ENCODE measurements around the gene TAS1R3.

TAS1R3 gene

DNA sequence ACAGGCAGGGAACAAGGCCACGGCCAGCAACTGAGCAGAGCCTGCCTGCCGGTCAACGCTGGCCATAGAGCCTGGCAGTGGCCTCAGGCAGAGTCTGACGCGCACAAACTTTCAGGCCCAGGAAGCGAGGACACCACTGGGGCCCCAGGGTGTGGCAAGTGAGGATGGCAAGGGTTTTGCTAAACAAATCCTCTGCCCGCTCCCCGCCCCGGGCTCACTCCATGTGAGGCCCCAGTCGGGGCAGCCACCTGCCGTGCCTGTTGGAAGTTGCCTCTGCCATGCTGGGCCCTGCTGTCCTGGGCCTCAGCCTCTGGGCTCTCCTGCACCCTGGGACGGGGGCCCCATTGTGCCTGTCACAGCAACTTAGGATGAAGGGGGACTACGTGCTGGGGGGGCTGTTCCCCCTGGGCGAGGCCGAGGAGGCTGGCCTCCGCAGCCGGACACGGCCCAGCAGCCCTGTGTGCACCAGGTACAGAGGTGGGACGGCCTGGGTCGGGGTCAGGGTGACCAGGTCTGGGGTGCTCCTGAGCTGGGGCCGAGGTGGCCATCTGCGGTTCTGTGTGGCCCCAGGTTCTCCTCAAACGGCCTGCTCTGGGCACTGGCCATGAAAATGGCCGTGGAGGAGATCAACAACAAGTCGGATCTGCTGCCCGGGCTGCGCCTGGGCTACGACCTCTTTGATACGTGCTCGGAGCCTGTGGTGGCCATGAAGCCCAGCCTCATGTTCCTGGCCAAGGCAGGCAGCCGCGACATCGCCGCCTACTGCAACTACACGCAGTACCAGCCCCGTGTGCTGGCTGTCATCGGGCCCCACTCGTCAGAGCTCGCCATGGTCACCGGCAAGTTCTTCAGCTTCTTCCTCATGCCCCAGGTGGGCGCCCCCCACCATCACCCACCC lies at the start of gene TAS1R3:
Gene TAS1R3 (plus strand): TSS at position 213 of the 898 bp plus-strand sequence. CDS start 66 bp downstream, at position 279.
- TF ChIP-seq ZNF274 (IDR thresholded peaks at IDR 0.05; ENCODE audit: low read depth, low read length), result no peak
- no peak within 1 kb of the TSS for H3K4me3 ChIP-seq (ENCODE audit: low read length)

DNA sequence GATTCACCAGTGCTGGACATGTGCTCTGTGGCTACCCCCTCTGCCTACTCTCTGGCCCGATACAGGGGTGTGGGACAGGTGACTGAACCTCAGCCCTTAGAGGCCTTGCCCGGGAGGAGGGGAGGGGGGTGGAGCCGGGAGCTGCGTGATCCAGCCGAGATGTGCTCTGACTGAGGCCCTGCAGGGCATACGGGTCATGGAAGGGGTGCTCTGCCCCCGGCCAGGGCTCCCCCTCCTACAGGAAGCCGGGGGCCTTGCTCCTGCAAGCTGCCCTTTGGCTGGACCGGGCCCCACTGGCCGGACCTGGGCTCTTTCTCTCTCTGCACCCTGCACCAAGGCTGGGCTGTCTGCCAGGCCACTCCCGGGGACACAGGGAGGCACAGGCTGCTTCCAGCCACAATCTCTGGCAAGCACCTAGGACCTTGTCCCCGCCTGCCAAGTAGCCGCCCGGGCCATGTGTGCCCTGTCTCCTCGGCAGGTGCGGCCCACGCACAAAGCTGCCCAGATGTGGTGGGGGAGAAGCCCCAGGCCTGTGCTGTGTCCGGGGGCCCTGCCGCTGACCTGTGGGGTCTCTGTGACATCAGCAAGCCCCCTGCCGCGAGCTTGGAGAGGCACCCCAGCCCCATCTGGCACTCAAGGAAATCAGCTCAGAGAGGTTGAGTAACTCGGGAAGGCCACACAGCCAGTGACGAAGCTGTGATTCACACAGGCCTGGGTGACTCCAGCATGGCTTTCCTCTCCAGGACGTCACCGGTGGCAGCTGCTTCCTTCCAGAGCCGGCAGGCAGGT lies 49.4 kb upstream of the TAS1R3 start:
- TF ChIP-seq ZNF274 (IDR thresholded peaks at IDR 0.05; ENCODE audit: low read depth, low read length), result no peak
- H3K4me3 ChIP-seq (ENCODE audit: low read length), result no peak overlapping the region

DNA sequence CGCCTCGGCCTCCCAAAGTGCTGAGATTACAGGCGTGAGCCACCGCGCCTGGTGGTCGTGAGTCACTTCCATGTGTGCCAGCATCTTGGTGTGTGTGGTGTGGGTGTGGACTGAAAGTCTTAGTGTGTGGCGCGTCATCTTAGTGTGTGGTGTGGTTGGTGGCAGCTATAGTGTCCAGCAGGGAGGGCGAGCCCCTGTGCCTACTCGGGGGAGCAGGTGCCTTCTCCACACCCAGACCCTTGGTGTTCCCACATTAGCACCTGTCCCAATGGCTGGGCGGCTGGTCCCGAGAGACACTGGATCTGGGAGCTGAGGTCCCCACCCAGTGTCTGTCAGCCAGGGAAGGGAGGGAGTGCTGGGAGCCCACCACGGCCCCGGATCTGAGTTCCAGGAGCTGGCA lies 48.1 kb upstream of the TAS1R3 start:
- no peak overlapping the region for H3K4me3 ChIP-seq (ENCODE audit: low read length)

DNA sequence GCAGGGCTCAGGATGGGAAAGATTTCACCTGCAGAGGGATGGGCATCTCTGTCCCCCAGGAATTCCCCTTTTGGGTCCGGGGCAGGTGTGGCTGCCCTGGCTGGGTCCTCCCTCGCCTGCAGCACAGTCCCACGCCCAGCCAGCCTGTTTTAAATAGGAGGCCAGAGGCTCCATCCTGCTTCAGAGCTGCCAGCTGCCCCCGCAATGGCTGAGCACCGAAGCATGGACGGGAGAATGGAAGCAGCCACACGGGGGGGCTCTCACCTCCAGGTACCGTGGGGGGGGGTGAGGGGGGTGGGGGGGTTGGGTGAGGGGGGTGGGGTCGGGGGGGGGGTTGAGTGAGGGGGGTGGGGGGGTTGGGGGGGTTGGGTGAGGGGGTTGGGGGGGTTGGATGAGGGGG lies 47.3 kb upstream of the TAS1R3 start:
- no peak for TF ChIP-seq ZNF274 (IDR thresholded peaks at IDR 0.05; ENCODE audit: low read depth, low read length)
- no peak overlapping the region for H3K4me3 ChIP-seq (ENCODE audit: low read length)

More for the DNA sequence above, 48.1 kb upstream of the TAS1R3 start:
- TF ChIP-seq ZNF274 (IDR thresholded peaks at IDR 0.05; ENCODE audit: low read depth, low read length), result no peak

DNA sequence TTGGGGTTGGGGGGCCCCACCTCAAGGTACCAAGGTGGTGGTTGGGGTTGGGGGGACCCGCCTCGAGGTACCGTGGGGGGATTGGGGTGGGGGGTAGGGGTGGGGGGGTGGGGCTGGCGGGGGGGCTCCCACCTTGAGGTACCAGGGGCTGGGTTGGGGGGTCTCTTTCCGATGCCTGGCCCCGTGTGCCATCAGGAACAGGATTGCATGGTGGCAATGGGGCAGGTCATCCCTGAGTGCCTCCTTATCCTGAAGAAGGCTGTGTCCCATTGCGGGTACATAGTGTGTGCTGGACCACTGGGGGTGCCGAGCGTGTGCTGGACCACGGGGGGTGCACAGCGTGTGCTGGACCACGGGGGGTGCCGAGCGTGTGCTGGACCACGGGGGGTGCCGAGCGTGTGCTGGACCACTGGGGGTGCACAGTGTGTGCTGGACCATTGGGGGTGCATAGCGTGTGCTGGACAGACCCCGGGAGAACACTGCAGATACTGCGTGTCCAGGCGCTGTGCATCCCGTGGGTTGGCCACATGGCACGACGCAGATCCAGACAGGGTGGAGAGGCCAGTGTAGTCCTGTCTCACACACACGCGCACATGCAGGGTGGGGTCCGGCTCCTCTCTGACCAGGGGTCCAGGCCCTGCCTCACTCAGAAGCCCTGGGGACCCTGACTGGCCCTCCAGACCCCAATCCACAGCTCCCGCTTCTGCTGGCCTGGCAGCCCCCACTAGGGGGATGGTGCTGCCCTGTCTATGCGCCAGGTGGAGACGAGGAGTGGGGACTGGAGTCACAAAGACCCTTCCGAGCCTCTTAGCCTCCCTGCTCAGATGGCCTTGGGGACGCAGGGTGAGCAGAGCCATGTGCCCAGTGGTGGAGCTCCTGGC lies 46.6 kb upstream of the TAS1R3 start:
- TF ChIP-seq ZNF274 (IDR thresholded peaks at IDR 0.05; ENCODE audit: low read depth, low read length), result no peak
- H3K4me3 ChIP-seq (ENCODE audit: low read length), result no peak overlapping the region

DNA sequence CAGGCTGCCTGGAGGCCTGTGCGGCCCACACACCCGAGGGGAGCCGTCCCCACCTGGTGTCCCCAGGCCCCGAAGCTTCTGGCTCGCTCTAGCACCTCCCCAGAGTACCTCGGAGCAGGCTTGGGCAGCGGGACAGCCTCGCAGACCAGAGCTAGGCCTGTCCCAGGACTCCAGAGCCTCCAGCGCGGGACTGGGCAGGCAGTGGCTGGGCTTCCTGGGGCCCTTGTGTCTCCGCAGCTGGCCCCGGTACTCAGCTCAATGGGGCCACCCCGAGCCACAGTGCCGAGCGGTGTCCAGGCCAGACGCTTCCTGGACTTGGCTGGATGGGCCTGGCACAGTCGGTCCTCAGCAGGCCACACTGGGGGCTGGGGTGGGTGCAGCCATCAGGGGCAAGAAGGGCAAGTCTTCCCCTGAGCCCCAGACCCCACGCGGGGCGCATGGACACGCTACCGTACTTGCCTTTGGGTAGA lies 45.9 kb upstream of the TAS1R3 start:
- no peak for TF ChIP-seq ZNF274 (IDR thresholded peaks at IDR 0.05; ENCODE audit: low read depth, low read length)

DNA sequence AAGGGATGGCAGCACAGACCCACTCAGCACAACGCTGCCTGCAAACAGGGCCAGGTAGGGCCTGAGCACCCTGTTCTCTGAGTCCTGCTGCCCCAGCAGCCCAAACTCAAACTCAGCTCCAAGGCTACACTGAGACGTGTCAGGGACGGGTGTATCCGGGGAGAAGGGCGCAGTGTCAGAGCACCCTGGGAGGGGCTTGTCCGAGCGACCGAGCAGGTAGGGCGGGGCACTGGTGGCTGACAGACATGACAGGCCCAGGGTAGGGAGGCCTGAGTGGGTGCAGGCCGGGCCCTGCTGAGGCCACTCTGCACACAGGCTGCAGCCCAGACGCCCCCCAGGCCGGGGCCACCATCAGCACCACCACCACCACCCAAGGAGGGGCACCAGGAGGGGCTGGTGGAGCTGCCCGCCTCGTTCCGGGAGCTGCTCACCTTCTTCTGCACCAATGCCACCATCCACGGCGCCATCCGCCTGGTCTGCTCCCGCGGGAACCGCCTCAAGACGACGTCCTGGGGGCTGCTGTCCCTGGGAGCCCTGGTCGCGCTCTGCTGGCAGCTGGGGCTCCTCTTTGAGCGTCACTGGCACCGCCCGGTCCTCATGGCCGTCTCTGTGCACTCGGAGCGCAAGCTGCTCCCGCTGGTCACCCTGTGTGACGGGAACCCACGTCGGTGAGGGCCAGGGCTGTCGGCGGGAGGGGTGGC lies 45.3 kb upstream of the TAS1R3 start:
- TF ChIP-seq ZNF274 (IDR thresholded peaks at IDR 0.05; ENCODE audit: low read depth, low read length), result no peak

More for the DNA sequence above, 45.9 kb upstream of the TAS1R3 start:
- no peak overlapping the region for H3K4me3 ChIP-seq (ENCODE audit: low read length)

DNA sequence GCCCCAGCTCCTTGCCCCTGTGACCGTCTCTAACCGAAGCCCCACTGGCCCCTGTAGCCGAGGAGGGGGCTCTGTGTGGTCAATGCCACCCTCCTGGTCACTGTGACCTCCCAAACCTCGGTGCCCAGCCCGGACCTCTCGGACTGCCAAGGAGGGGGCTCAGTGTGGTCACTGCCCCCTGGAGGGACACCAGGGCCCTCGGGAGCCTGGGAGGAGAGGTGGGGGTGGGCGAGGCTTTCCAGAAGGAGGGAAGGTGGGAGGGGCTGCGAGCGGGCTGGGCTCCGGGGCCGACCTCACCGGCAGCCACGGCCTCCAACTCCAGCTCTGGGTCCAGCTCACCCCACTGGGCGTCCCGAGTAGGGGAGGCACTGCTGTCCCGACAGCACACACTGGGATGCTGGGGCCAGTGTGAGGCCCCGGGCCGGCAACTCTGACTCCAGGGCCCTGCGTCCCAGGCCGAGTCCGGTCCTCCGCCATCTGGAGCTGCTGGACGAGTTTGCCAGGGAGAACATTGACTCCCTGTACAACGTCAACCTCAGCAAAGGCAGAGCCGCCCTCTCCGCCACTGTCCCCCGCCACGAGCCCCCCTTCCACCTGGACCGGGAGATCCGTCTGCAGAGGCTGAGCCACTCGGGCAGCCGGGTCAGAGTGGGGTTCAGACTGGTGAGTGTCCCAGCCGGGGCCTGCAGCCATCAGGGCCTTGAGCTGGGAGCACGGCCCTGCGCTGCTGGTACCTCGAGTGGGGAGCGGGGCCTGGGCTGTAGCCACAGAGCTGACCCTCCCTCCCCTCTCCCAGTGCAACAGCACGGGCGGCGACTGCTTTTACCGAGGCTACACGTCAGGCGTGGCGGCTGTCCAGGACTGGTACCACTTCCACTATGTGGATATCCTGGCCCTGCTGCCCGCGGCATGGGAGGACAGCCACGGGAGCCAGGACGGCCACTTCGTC lies 44.5 kb upstream of the TAS1R3 start:
- H3K4me3 ChIP-seq (ENCODE audit: low read length), result no peak overlapping the region
- TF ChIP-seq ZNF274 (IDR thresholded peaks at IDR 0.05; ENCODE audit: low read depth, low read length), result no peak

More for the DNA sequence above, 45.3 kb upstream of the TAS1R3 start:
- no peak overlapping the region for H3K4me3 ChIP-seq (ENCODE audit: low read length)

DNA sequence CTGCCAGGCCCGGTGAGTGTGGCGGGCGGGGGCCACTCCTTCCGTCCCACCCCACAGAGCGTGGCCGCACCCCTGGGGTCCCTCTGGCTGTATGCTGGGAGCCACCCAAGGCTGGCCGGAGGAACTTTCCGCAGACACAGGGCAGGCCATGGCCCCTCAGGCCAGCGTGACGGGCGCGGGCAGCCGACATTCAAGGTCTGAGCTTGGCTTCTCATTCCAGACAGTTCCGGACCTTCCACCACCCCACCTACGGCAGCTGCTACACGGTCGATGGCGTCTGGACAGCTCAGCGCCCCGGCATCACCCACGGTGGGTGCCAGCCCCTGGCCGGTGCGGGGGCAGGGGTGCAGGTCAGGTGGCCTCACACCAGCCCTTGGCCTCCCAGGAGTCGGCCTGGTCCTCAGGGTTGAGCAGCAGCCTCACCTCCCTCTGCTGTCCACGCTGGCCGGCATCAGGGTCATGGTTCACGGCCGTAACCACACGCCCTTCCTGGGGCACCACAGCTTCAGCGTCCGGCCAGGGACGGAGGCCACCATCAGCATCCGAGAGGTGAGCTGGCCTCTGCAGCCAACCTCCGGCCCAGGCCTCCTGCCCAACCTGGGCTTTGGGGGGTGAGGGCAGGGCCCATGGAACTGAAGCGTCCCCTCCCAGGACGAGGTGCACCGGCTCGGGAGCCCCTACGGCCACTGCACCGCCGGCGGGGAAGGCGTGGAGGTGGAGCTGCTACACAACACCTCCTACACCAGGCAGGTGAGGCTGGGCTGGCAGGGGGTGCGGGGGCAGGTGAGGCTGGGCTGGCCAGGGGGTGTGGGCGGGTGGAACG lies 43.6 kb upstream of the TAS1R3 start:
- H3K4me3 ChIP-seq (ENCODE audit: low read length), result no peak overlapping the region
- no peak for TF ChIP-seq ZNF274 (IDR thresholded peaks at IDR 0.05; ENCODE audit: low read depth, low read length)

DNA sequence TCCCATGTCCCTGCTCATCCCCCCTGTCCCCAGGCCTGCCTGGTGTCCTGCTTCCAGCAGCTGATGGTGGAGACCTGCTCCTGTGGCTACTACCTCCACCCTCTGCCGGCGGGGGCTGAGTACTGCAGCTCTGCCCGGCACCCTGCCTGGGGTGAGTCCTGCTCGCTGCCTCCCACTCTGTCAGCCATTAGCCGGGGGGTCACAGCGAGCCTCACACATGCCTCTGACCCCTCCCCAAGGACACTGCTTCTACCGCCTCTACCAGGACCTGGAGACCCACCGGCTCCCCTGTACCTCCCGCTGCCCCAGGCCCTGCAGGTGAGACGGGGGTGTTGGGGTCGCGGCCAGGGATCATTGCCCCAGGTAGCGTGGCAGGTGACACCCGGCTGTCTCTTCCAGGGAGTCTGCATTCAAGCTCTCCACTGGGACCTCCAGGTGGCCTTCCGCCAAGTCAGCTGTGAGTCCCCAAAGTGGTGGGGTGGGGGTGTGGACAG lies 40.8 kb upstream of the TAS1R3 start:
- no peak overlapping the region for H3K4me3 ChIP-seq (ENCODE audit: low read length)
- TF ChIP-seq ZNF274 (IDR thresholded peaks at IDR 0.05; ENCODE audit: low read depth, low read length), result no peak

DNA sequence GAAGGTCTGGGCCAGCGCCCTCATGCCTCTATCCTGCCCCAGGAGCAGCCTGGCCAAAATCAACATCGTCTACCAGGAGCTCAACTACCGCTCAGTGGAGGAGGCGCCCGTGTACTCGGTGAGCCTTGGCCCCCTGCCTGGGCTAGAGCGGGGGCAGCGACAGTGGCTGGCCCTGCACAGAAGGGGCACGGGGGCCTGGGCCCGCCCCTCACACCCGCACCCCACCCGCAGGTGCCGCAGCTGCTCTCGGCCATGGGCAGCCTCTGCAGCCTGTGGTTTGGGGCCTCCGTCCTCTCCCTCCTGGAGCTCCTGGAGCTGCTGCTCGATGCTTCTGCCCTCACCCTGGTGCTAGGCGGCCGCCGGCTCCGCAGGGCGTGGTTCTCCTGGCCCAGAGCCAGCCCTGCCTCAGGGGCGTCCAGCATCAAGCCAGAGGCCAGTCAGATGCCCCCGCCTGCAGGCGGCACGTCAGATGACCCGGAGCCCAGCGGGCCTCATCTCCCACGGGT lies 40.0 kb upstream of the TAS1R3 start:
- TF ChIP-seq ZNF274 (IDR thresholded peaks at IDR 0.05; ENCODE audit: low read depth, low read length), result no peak
- H3K4me3 ChIP-seq (ENCODE audit: low read length), result no peak overlapping the region

Measured in GM08714 (cell line).